ENCODE data around the gene FHDC1. TPM values are rescaled to one million over a fixed set of nuclear protein-coding genes. Genes with fewer than 3 reads are reported as not detected.

The FHDC1 gene
- total and polyA plus RNA-seq, 10 of the 15 experiments (the other 5 are each of a cell fraction or from before 2014, with no cell fraction given), result 0.04 to 0.12 (median 0.06) TPM; not detected in 3

- FAIRE-seq, result no peak
- RAD21 ChIA-PET (ENCODE audit: unreplicated experiment), result no interaction called here
Observed at GRCh38 chr4:152910521-152910920, 25.6 kb upstream of the FHDC1 start.

More at GRCh38 chr4:152910521-152910920, 25.6 kb upstream of the FHDC1 start:
- Histone ChIP-seq H4K20me1 (ENCODE audit: control insufficient read depth, insufficient read depth) (no peaks in the 10 kb centered on the region), H3K4me2 (ENCODE audit: control insufficient read depth, insufficient read depth) (no peak overlapping the region), H3K9me3 (replicated peaks; ENCODE audit: control insufficient read depth, insufficient read depth, low read length) (no peaks in the 10 kb centered on the region), H3K36me3 (ENCODE audit: control insufficient read depth in 2 of 2, insufficient read depth in 2 of 2, low read length in 1 of 2) (no peaks in the 10 kb centered on the region; a peak in 1 of 4 replicates), H3K4me3 (no peak overlapping the region), H3K9ac (ENCODE audit: control insufficient read depth, insufficient read depth, low read length) (no peak overlapping the region), H3K27ac (ENCODE audit: control insufficient read depth, insufficient read depth) (no peak overlapping the region), H3K79me2 (ENCODE audit: control insufficient read depth, insufficient read depth, low read length) (no peaks in the 10 kb centered on the region), H2AFZ (ENCODE audit: control insufficient read depth, low read depth, low read length) (no peak overlapping the region), H3K27me3 (replicated peaks in 1 of 2; ENCODE audit: control insufficient read depth in 2 of 2, insufficient read depth in 2 of 2, low read length in 1 of 2) (no peaks in the 10 kb centered on the region), H3K4me1 (ENCODE audit: control insufficient read depth, insufficient read depth, low read length) (no peaks in the 10 kb centered on the region)
- WGBS (ENCODE audit: insufficient coverage, insufficient replicate concordance, low lambda C conversion rate, missing lambda C conversion rate), result 64% methylated on average over 3 of the region's 3 CpGs
- no TSS peak for BruUV-seq (replicated peaks)
- intact Hi-C loops (cut with micrococcal nuclease; ENCODE audit: unreplicated experiment) (no loop called here), in situ Hi-C loops (cut with MboI) (no loop called here)
- TF ChIP-seq SP1 (IDR thresholded peaks at IDR 0.05; ENCODE audit: low read depth, low read length) (no peak), CTCF (IDR thresholded peaks at IDR 0.05 in 2 of 3, conservative IDR thresholded peaks at IDR 0.05 in 1 of 3; ENCODE audit: control insufficient read depth in 2 of 3, extremely low read depth in 1 of 3, insufficient read depth in 1 of 3, low read depth in 3 of 3, low read length in 3 of 3) (no peak), GATAD2B (conservative IDR thresholded peaks at IDR 0.05; ENCODE audit: low read depth) (no peak), NRF1 (conservative IDR thresholded peaks at IDR 0.05; ENCODE audit: low read depth, low read length) (no peak), ZNF622 (IDR thresholded peaks at IDR 0.05) (no peak), KLF5 (IDR thresholded peaks at IDR 0.05; ENCODE audit: partially characterized antibody) (no peak), BCL3 (IDR thresholded peaks at IDR 0.05; ENCODE audit: borderline replicate concordance, insufficient read depth, low read depth, low read length, poor library complexity, severe bottlenecking) (no peak), USF1 (IDR thresholded peaks at IDR 0.05; ENCODE audit: borderline replicate concordance, extremely low read length, insufficient read depth, low read depth, low read length) (no peak), SMC3 (IDR thresholded peaks at IDR 0.05; ENCODE audit: borderline replicate concordance, low read length) (no peak), FOXM1 (IDR thresholded peaks at IDR 0.05; ENCODE audit: low read depth, low read length) (no peak), BCLAF1 (IDR thresholded peaks at IDR 0.05) (no peak), SUZ12 (IDR thresholded peaks at IDR 0.05; ENCODE audit: unreplicated experiment) (no peak), EP300 (IDR thresholded peaks at IDR 0.05; ENCODE audit: borderline replicate concordance in 1 of 2, control insufficient read depth in 1 of 2, low read depth in 2 of 2, low read length in 2 of 2) (no peak), NFYA (IDR thresholded peaks at IDR 0.05; ENCODE audit: borderline replicate concordance, low read depth, low read length) (no peak), TARDBP (IDR thresholded peaks at IDR 0.05; ENCODE audit: borderline replicate concordance) (no peak), KDM1A (IDR thresholded peaks at IDR 0.05; ENCODE audit: borderline replicate concordance) (no peak), MTA2 (IDR thresholded peaks at IDR 0.05; ENCODE audit: low read depth) (no peak)
- ATAC-seq, result no peak
- CTCF ChIA-PET, result interaction anchor here (0.7 kb wide), 1 partner anchor 217 kb away, joined by 3 read pairs; no protein-coding TSS in a partner anchor
- SMC1A ChIA-PET (ENCODE audit: uncharacterized antibody, unreplicated experiment), result interaction anchor here (0.7 kb wide), 1 partner anchor 14 kb away, joined by 3 read pairs; no protein-coding TSS in a partner anchor
- no peak for DNase-seq (ENCODE audit: low read depth, low spot score)
- POLR2A ChIA-PET, result no interaction called here
